ENCODE results near the gene SENP6. TPM values are rescaled to one million over a fixed set of nuclear protein-coding genes. Genes with fewer than 3 reads are reported as not detected.
"Not testable (repeated sequence)": the region's sequence is repeated elsewhere in the genome, so short reads cannot be mapped to it uniquely, and the experiment has no call there.

The SENP6 gene
- polyA plus RNA-seq, 3 donors = 22.3 to 43.9 (median 31.9) TPM

DNA sequence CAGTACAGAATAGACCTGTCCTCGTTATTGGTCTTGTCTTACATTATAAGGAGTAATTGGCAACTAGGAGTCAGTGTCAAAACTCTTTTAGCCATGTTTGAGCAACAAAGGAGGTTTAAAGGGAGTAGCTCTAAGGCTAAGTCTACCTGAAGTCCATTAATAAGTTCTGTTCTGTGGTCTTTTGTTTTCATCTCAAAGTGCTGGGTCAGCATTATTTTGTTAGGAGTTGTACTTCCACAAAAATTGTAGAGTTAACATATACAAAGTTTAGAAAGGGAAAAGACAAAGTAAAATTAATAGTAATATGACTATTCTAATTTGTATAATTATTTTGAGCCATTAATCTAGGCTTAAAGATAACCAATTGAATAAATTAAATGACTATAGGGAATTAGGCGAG is 12.7 kb upstream of the SENP6 start:
- Histone ChIP-seq H3K79me2 (ENCODE audit: insufficient read depth, low read length) (no peaks in the 10 kb centered on the region), H3K9ac (ENCODE audit: insufficient read depth, low read length, poor library complexity, severe bottlenecking) (no peak overlapping the region), H3K9me3 (replicated peaks in 1 of 2; ENCODE audit: control insufficient read depth in 1 of 2, insufficient read depth in 1 of 2, low read length in 2 of 2) (no peaks in the 10 kb centered on the region), H4K20me1 (ENCODE audit: insufficient read depth, low read length) (no peaks in the 10 kb centered on the region), H3K4me3 (replicated peaks in 1 of 3; ENCODE audit: low read depth in 2 of 3, low read length in 3 of 3) (no peak overlapping the region), H3K27ac (ENCODE audit: low read depth in 1 of 2, low read length in 2 of 2) (no peak overlapping the region), H3K27me3 (ENCODE audit: control insufficient read depth in 2 of 2, insufficient read depth in 2 of 2, low read length in 2 of 2) (no peaks in the 10 kb centered on the region), H3K4me2 (replicated peaks; ENCODE audit: extremely low read depth, low read length, poor library complexity, severe bottlenecking) (no peak overlapping the region), H3K36me3 (replicated peaks in 1 of 2; ENCODE audit: control insufficient read depth in 1 of 2, insufficient read depth in 2 of 2, low read length in 2 of 2) (no peaks in the 10 kb centered on the region), H3K4me1 (ENCODE audit: control insufficient read depth in 1 of 2, insufficient read depth in 2 of 2, low read length in 2 of 2) (no peaks in the 10 kb centered on the region), H2AFZ (ENCODE audit: insufficient read depth, low read depth, low read length, poor library complexity, severe bottlenecking) (no peak overlapping the region)
- Mint-ChIP-seq H3K36me3 (no peaks in the 10 kb centered on the region), H3K27ac (no peak overlapping the region), H3K9me3 (peaks cover 0 to 6% (median 2%) of the 10 kb centered on the region in 7 donors), H3K27me3 (ENCODE audit: low read depth in 3 of 3) (peaks cover 1 to 2% (median 2%) of the 10 kb centered on the region in 3 donors), H3K4me1 (no peaks in the 10 kb centered on the region), H3K4me3 (no peak overlapping the region)
- intact Hi-C loops (cut with micrococcal nuclease) = no loop called here
- DNase-seq = no peak
- no peak for TF ChIP-seq CTCF (IDR thresholded peaks at IDR 0.05)
- WGBS (ENCODE audit: insufficient coverage) = 100% methylated on average over 1 of the region's 2 CpGs

DNA sequence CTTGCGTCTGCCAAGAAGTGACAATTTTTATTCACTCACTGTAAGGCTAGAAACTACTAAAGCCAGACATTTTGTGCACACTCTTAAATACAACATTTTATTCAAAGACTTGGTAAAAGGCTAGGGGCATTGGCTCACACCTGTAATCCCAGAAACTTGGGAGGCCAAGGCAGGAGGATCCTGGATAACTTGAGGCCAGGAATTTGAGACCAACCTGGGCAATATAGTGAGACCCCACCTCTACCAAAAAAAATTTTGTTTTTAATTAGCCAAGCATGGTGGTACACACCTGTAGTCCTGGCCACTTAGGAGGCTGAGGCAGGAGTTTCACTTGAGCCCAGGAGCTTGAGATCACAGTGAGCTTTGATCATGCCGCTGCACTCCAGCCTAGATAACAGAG is 11.3 kb upstream of the SENP6 start:
- Histone ChIP-seq H3K27me3 (ENCODE audit: control insufficient read depth in 2 of 2, insufficient read depth in 2 of 2, low read length in 2 of 2) (no peaks in the 10 kb centered on the region), H3K27ac (ENCODE audit: low read depth in 1 of 2, low read length in 2 of 2) (no peak overlapping the region), H4K20me1 (ENCODE audit: insufficient read depth, low read length) (no peaks in the 10 kb centered on the region), H3K4me1 (ENCODE audit: control insufficient read depth in 1 of 2, insufficient read depth in 2 of 2, low read length in 2 of 2) (no peaks in the 10 kb centered on the region), H3K79me2 (ENCODE audit: insufficient read depth, low read length) (no peaks in the 10 kb centered on the region), H3K9ac (ENCODE audit: insufficient read depth, low read length, poor library complexity, severe bottlenecking) (no peak overlapping the region), H3K4me2 (replicated peaks; ENCODE audit: extremely low read depth, low read length, poor library complexity, severe bottlenecking) (no peak overlapping the region), H2AFZ (ENCODE audit: insufficient read depth, low read depth, low read length, poor library complexity, severe bottlenecking) (no peak overlapping the region), H3K9me3 (replicated peaks in 1 of 2; ENCODE audit: control insufficient read depth in 1 of 2, insufficient read depth in 1 of 2, low read length in 2 of 2) (no peaks in the 10 kb centered on the region), H3K36me3 (replicated peaks in 1 of 2; ENCODE audit: control insufficient read depth in 1 of 2, insufficient read depth in 2 of 2, low read length in 2 of 2) (no peaks in the 10 kb centered on the region), H3K4me3 (replicated peaks in 1 of 3; ENCODE audit: low read depth in 2 of 3, low read length in 3 of 3) (no peak overlapping the region)
- DNase-seq = no peak
- no peak overlapping the region for H3K4me3 Mint-ChIP-seq
- WGBS (ENCODE audit: insufficient coverage) = 100% methylated on average over 1 of the region's 2 CpGs
- no peak overlapping the region for H3K27ac Mint-ChIP-seq
- TF ChIP-seq CTCF (IDR thresholded peaks at IDR 0.05) = no peak
- peaks cover 1 to 2% (median 2%) of the 10 kb centered on the region in 3 donors for H3K27me3 Mint-ChIP-seq (ENCODE audit: low read depth in 3 of 3)
- no peaks in the 10 kb centered on the region for H3K9me3 Mint-ChIP-seq
- intact Hi-C loops (cut with micrococcal nuclease) = no loop called here
- H3K36me3 Mint-ChIP-seq = no peaks in the 10 kb centered on the region
- no peaks in the 10 kb centered on the region for H3K4me1 Mint-ChIP-seq

- H3K27me3 ChIP-seq (ENCODE audit: control insufficient read depth in 2 of 2, insufficient read depth in 2 of 2, low read length in 2 of 2); intact Hi-C loops (cut with micrococcal nuclease); H3K9me3 Mint-ChIP-seq; H3K4me1 ChIP-seq (ENCODE audit: control insufficient read depth in 1 of 2, insufficient read depth in 2 of 2, low read length in 2 of 2); H2AFZ ChIP-seq (ENCODE audit: insufficient read depth, low read depth, low read length, poor library complexity, severe bottlenecking); H3K4me3 Mint-ChIP-seq; H3K27me3 Mint-ChIP-seq (ENCODE audit: low read depth in 3 of 3); DNase-seq; H3K4me3 ChIP-seq (replicated peaks in 1 of 3; ENCODE audit: low read depth in 2 of 3, low read length in 3 of 3); H3K9ac ChIP-seq (ENCODE audit: insufficient read depth, low read length, poor library complexity, severe bottlenecking); H4K20me1 ChIP-seq (ENCODE audit: insufficient read depth, low read length); H3K9me3 ChIP-seq (replicated peaks in 1 of 2; ENCODE audit: control insufficient read depth in 1 of 2, insufficient read depth in 1 of 2, low read length in 2 of 2); H3K27ac ChIP-seq (ENCODE audit: low read depth in 1 of 2, low read length in 2 of 2); H3K36me3 Mint-ChIP-seq; H3K4me2 ChIP-seq (replicated peaks; ENCODE audit: extremely low read depth, low read length, poor library complexity, severe bottlenecking); H3K27ac Mint-ChIP-seq; H3K79me2 ChIP-seq (ENCODE audit: insufficient read depth, low read length); H3K36me3 ChIP-seq (replicated peaks in 1 of 2; ENCODE audit: control insufficient read depth in 1 of 2, insufficient read depth in 2 of 2, low read length in 2 of 2): not testable (repeated sequence)
- peaks cover 10% of the 10 kb centered on the region for H3K4me1 Mint-ChIP-seq
- WGBS (ENCODE audit: insufficient coverage) = no CpG with 5 or more reads among the region's 2 CpGs
These were observed 5.3 kb upstream of the SENP6 start for GRCh38 chr6:75596380-75596779.

All from CD14-positive monocyte (primary cell).